Neural crest cell (in vitro differentiated cells): ENCODE data around the gene HCFC1R1. TPM values are rescaled to one million over a fixed set of nuclear protein-coding genes. Genes with fewer than 3 reads are reported as not detected.
"Not testable (repeated sequence)": the region's sequence is repeated elsewhere in the genome, so short reads cannot be mapped to it uniquely, and the experiment has no call there.

Source experiments
- DNase-seq: peaks from one replicate; pipeline ENCODE4 v3.0.0; 2021; ENCODE audit warnings: low read depth, mixed read lengths, low spot score
- H3K27ac Mint-ChIP-seq: one replicate; pipeline ENCODE4 v1.8.0; 2021; ENCODE audit warnings: mild to moderate bottlenecking, mixed read lengths; ENCODE audit not compliant: unreplicated experiment
- H3K27me3 Mint-ChIP-seq: 2 replicates; pipeline ENCODE4 v1.8.0; 2021; ENCODE audit warnings: low read depth, mild to moderate bottlenecking, mixed read lengths
- H3K36me3 Mint-ChIP-seq: 2 replicates; pipeline ENCODE4 v1.8.0; 2021; ENCODE audit warnings: low read depth, mild to moderate bottlenecking, mixed read lengths
- H3K4me1 Mint-ChIP-seq: 2 replicates; pipeline ENCODE4 v1.8.0; 2021; ENCODE audit warnings: mixed read lengths
- H3K4me3 Mint-ChIP-seq: one replicate; pipeline ENCODE4 v1.8.0; 2021; ENCODE audit warnings: mild to moderate bottlenecking, mixed read lengths
- H3K9me3 Mint-ChIP-seq: 2 replicates; pipeline ENCODE4 v1.8.0; 2021; ENCODE audit warnings: mixed read lengths
- long read RNA-seq: library from polyadenylated mRNA; unstranded; transcript quantifications from one replicate; pipeline ENCODE4 v2.0.0, GENCODE V29; 2020
- total RNA-seq: library from RNA; stranded (reverse); gene quantifications from 2 replicates; pipeline ENCODE4 v1.2.1, GENCODE V29; 2021
- TF ChIP-seq, protein P1 (sequence below): fragments of 200-600 bp; sonication (generic); conservative IDR thresholded peaks from 2 replicates; pipeline ENCODE4 v1.5.0; 2021; ENCODE audit warnings: antibody characterized with exemption, mild to moderate bottlenecking

The HCFC1R1 gene, protein sequence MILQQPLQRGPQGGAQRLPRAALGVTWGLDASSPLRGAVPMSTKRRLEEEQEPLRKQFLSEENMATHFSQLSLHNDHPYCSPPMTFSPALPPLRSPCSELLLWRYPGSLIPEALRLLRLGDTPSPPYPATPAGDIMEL
- 23.7 and 28.6 TPM in 2 replicates for total RNA-seq
- long read RNA-seq, result 0 reads

DNA sequence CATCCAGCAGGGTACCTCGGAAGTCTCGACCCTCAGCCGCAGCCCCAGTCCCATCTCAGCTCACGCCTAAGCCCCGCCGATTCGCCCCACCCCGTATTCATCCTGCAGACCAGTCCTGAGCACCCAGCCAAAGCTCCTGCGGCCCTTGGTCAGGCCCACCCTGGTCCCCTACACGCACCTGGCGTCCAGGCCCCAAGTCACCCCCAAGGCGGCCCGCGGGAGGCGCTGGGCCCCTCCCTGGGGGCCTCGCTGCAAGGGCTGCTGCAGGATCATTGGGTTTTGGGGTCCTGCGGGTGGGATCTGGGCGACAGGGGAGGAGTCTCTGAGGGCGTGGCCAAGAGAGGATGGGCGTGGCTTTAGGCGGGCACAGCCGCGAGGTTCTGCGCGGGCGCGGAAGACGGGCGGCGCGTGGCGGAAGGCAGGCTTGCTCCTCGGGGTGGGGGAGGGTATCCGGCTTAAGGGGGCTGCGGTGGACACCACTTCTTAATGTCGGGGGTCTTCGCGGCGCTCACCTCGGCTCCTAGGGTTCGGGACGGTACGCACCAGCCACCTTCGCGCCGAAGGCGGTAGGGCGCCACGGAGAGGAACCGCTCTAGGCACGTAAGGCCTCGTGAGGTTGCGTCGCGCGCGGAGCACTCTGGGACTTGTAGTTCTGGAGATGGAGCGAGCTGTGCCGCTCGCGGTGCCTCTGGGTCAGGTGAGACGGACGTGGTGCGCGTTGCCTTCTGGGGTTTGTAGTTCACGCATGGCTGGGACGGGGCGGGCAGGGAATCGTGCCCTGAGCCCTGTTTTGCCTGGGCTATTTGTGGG lies at the start of gene HCFC1R1, which contains the start of gene THOC6:
TSS of gene HCFC1R1 (minus strand) at position 274 of the 810 bp plus-strand sequence. CDS start at position 273, 1 bp downstream.
TSS of gene THOC6 (plus strand) at position 367 of the 810 bp plus-strand sequence. CDS start at position 659, 292 bp downstream.
- DNase-seq, result peak; percentile 88
- H3K4me1 Mint-ChIP-seq, result peaks cover 41% of the 10 kb centered on the region

DNA sequence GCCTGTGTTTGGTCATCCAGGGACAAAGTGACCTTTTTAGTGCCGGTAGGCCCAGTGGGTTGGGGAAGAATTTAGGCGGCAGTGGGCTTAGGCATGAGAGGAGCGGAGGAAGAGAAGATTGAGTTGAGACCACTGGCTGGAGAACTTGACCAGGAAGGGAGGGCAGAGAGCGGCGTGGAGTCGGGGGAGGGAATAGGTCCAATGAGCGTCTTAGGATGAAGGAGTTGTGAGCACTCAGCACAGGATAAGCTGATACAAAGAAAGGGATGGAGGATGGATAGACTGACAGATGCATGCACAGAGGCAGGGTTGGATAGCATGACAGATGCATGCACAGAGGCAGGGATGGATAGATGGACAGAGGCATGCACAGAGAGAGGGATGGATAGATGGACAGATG lies 49.7 kb upstream of the HCFC1R1 start:
- no peak for DNase-seq
- H3K27me3 Mint-ChIP-seq, result peaks cover 31% of the 10 kb centered on the region
- H3K27ac Mint-ChIP-seq, result no peak overlapping the region
- TF ChIP-seq, protein P1, sequence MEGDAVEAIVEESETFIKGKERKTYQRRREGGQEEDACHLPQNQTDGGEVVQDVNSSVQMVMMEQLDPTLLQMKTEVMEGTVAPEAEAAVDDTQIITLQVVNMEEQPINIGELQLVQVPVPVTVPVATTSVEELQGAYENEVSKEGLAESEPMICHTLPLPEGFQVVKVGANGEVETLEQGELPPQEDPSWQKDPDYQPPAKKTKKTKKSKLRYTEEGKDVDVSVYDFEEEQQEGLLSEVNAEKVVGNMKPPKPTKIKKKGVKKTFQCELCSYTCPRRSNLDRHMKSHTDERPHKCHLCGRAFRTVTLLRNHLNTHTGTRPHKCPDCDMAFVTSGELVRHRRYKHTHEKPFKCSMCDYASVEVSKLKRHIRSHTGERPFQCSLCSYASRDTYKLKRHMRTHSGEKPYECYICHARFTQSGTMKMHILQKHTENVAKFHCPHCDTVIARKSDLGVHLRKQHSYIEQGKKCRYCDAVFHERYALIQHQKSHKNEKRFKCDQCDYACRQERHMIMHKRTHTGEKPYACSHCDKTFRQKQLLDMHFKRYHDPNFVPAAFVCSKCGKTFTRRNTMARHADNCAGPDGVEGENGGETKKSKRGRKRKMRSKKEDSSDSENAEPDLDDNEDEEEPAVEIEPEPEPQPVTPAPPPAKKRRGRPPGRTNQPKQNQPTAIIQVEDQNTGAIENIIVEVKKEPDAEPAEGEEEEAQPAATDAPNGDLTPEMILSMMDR, result no peak
- H3K36me3 Mint-ChIP-seq, result no peaks in the 10 kb centered on the region
- no peak overlapping the region for H3K4me3 Mint-ChIP-seq
- no peaks in the 10 kb centered on the region for H3K4me1 Mint-ChIP-seq
- no peaks in the 10 kb centered on the region for H3K9me3 Mint-ChIP-seq

More for the DNA sequence above, at the start of gene HCFC1R1, which contains the start of gene THOC6:
- TF ChIP-seq, protein P1, result no peak
- peak within 1 kb of the TSS; percentile 96 for H3K4me3 Mint-ChIP-seq
- peaks cover 25% of the 10 kb centered on the region for H3K27me3 Mint-ChIP-seq
- no peaks in the 10 kb centered on the region for H3K9me3 Mint-ChIP-seq
- H3K27ac Mint-ChIP-seq, result peak within 1 kb of the TSS; percentile 99
- peaks cover 2% of the 10 kb centered on the region for H3K36me3 Mint-ChIP-seq

DNA sequence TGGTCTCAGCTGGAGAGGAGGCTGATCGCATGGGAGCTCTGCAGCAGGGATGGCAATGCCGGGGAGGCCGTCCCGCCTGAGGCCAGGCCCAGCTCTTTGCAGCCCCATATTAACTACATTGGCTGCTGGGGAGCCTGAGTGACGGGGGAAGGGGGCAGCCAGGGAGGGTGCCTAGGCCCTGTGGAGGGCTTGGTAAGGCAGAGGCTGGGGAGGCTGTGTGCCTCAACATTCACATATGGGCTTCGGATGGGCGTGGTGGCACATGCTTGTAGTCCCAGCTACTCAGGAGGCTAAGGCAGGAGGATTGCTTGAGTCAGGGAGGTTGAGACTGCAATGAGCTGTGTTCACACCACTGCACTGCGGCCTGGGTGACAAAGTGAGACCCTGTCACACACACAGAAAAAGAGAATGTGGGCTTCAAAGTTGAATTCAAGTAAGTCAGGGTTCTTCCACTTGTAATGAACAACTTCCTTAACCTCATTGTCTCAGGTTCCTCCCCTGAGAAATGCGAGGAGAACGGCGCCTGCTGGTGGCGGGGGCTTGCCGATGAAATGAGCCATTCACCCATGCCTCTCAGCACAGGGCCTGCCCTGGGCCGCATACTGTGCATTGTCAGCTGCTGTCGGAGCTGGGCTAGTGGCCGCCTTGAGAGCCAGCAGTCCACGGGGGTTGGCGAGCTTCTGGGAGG lies 49.0 kb upstream of the HCFC1R1 start:
- H3K27me3 Mint-ChIP-seq, result peaks cover 28% of the 10 kb centered on the region
- not testable (repeated sequence) for H3K9me3 Mint-ChIP-seq, DNase-seq, H3K27ac Mint-ChIP-seq, H3K4me3 Mint-ChIP-seq, H3K36me3 Mint-ChIP-seq, H3K4me1 Mint-ChIP-seq

DNA sequence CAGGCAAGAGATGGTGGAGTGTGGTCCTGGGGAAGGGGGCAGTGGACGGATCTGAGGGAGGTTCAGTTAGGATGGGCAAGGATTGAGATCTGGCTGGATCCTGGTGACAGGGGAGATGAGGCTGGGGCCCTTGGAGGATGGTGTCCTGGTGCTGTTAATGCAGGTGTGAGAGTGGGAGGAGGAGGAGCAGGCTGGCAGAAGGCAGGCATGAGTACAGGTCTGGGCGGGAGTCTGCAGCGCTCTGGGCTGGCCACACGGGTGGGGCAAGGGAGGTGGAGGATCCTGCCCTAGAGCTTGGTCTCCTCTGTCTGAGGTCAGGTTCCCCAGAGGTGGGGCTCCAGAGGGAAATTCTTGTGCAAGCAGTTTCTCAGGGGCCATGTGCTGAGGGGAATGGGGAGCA lies 48.4 kb upstream of the HCFC1R1 start:
- not testable (repeated sequence) for H3K4me3 Mint-ChIP-seq, DNase-seq, H3K36me3 Mint-ChIP-seq, H3K4me1 Mint-ChIP-seq, H3K27ac Mint-ChIP-seq, H3K9me3 Mint-ChIP-seq
- H3K27me3 Mint-ChIP-seq, result peaks cover 26% of the 10 kb centered on the region

DNA sequence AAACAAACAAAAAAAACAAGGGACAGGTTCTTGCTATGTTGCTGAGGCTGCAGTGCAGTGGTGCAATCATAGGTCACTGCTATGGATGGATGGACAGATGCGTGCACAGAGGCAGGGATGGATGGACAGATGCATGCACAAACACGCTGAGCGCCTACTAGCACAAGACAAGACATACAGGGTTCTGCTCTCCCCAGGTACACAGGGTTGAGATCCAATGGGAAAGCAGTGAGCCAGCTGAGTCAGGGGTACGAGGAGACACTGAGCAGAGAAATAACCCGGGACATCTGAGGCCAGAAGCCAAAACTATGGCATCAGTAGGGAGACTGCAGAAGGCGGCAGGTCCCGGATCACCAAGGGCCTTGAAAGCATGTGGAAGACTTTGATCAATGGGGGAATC lies 47.9 kb upstream of the HCFC1R1 start:
- Mint-ChIP-seq H3K9me3 (no peaks in the 10 kb centered on the region), H3K27ac (no peak overlapping the region), H3K4me3 (no peak overlapping the region), H3K4me1 (no peaks in the 10 kb centered on the region), H3K36me3 (no peaks in the 10 kb centered on the region), H3K27me3 (peaks cover 21% of the 10 kb centered on the region)
- DNase-seq, result no peak
- TF ChIP-seq, protein P1, result no peak

DNA sequence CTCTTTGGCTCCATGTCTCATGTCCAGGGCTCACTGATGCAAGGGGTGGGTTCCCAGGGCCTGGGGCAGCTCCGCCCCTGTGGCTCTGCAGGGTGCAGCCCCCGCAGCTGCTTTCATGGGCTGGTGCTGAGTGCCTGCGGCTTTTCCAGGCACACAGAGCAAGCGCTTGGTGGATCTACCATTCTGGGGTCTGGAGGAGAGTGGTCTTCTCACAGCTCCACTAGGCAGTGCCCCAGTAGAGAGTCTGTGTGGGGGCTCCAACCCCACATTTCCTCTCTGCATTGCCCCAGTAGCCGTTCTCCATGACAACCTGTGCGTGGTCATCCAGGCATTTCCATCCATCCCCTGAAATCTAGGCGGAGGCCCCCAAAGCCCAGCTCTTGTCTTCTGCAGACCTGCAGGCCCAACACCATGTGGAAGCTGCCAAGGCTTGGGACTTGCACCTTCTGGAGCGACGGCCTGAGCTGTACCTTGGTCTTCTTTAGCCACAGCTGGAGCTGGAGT lies 46.9 kb upstream of the HCFC1R1 start:
- Mint-ChIP-seq H3K4me1 (no peaks in the 10 kb centered on the region), H3K27me3 (peaks cover 20% of the 10 kb centered on the region), H3K9me3 (no peaks in the 10 kb centered on the region), H3K36me3 (no peaks in the 10 kb centered on the region), H3K4me3 (no peak overlapping the region), H3K27ac (no peak overlapping the region)
- TF ChIP-seq, protein P1, result no peak
- no peak for DNase-seq

DNA sequence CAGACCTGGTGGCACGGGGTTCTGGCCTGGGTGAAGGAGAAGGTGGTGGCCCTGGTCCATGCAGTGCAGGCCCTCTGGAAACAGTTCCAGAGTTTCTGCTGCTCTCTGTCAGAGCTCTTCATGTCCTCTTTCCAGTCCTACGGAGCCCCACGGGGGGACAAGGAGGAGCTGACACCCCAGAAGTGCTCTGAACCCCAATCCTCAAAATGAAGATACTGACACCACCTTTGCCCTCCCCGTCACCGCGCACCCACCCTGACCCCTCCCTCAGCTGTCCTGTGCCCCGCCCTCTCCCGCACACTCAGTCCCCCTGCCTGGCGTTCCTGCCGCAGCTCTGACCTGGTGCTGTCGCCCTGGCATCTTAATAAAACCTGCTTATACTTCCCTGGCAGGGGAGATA lies 45.4 kb upstream of the HCFC1R1 start:
- not testable (repeated sequence) for H3K4me3 Mint-ChIP-seq, H3K9me3 Mint-ChIP-seq, H3K36me3 Mint-ChIP-seq, H3K4me1 Mint-ChIP-seq, H3K27ac Mint-ChIP-seq, DNase-seq
- H3K27me3 Mint-ChIP-seq, result peaks cover 12% of the 10 kb centered on the region
